Stimulated activated CD8-positive, alpha-beta memory T cell treated with anti-CD3 and anti-CD28 coated beads, Interleukin-15, amount 100 ng/mL, for 4 hours (primary cell): ENCODE data around the gene KDM4E.
"Not testable (repeated sequence)": the region's sequence is repeated elsewhere in the genome, so short reads cannot be mapped to it uniquely, and the experiment has no call there.

ENCODE experiments used
- DNase-seq, 2 donors: peaks; one replicate each; pipeline ENCODE4 v3.0.0-alpha.2; 2020; ENCODE audit warnings: low read depth in 2 of 2

KDM4E gene

GRCh38 chr11:95024958-95025357 lies at the start of gene KDM4E:
TSS of gene KDM4E (plus strand) at chr11:95025258. CDS start at chr11:95025558, 300 bp downstream.
- no peak for DNase-seq

- no peak for DNase-seq
These were observed 49.5 kb upstream of the KDM4E start for GRCh38 chr11:94975599-94975998.

- DNase-seq: no peak
These were observed 37.7 kb upstream of the KDM4E start for GRCh38 chr11:94987378-94987777.

- no peak for DNase-seq
These were observed 36.3 kb upstream of the KDM4E start for GRCh38 chr11:94988748-94989147.

- no peak for DNase-seq
These were observed 31.6 kb upstream of the KDM4E start for GRCh38 chr11:94993400-94993943.

GRCh38 chr11:94997437-94997836 lies 27.6 kb upstream of the KDM4E start:
- no peak for DNase-seq

- DNase-seq: no peak
These were observed 26.8 kb upstream of the KDM4E start for GRCh38 chr11:94998285-94998684.

GRCh38 chr11:95003716-95004115 lies 21.3 kb upstream of the KDM4E start:
- no peak for DNase-seq

GRCh38 chr11:95005642-95006041 lies 19.4 kb upstream of the KDM4E start:
- DNase-seq: no peak

- no peak for DNase-seq
These were observed 13.7 kb upstream of the KDM4E start for GRCh38 chr11:95011376-95011775.

- no peak for DNase-seq
These were observed 10.8 kb upstream of the KDM4E start for GRCh38 chr11:95014184-95014821.

- DNase-seq: no peak
These were observed 8.9 kb upstream of the KDM4E start for GRCh38 chr11:95016139-95016538.

GRCh38 chr11:95021468-95021867 lies 3.6 kb upstream of the KDM4E start:
- not testable (repeated sequence) for DNase-seq

- not testable (repeated sequence) for DNase-seq
These were observed 536 bp downstream of the KDM4E start for GRCh38 chr11:95025594-95025993.

GRCh38 chr11:95028357-95028756 lies 3.3 kb downstream of the KDM4E start:
- DNase-seq: no peak

GRCh38 chr11:95033051-95033450 lies 8.0 kb downstream of the KDM4E start:
- no peak for DNase-seq

GRCh38 chr11:95035316-95035715 lies 10.3 kb downstream of the KDM4E start:
- DNase-seq: no peak

- not testable (repeated sequence) for DNase-seq
These were observed 12.4 kb downstream of the KDM4E start for GRCh38 chr11:95037356-95038035.

- DNase-seq: no peak
These were observed 17.2 kb downstream of the KDM4E start for GRCh38 chr11:95042239-95042638.

- DNase-seq: no peak
These were observed 17.8 kb downstream of the KDM4E start for GRCh38 chr11:95042906-95043305.

- no peak for DNase-seq
These were observed 19.0 kb downstream of the KDM4E start for GRCh38 chr11:95044010-95044409.

GRCh38 chr11:95045812-95046211 lies 20.8 kb downstream of the KDM4E start:
- no peak for DNase-seq

GRCh38 chr11:95049122-95049521 lies 24.1 kb downstream of the KDM4E start, which contains the start of gene KDM4F:
TSS of gene KDM4F (plus strand) at chr11:95049422.
- DNase-seq: not testable (repeated sequence)
